ENCODE measurements around the gene SUPT6H. TPM values are rescaled to one million over a fixed set of nuclear protein-coding genes. Genes with fewer than 3 reads are reported as not detected.

The SUPT6H gene
- total and polyA plus RNA-seq, 9 of the 15 experiments (the other 6 are each of a cell fraction or from before 2014, with no cell fraction given) = 1.7 to 77.7 (median 49.2) TPM

GRCh38 chr17:28646039-28646754, 15.8 kb upstream of the SUPT6H start (continued):
- peak; percentile 74; the same call in 1 of the 2 replicates for TF ChIP-seq CUX1 (CRISPR knock-in tag; IDR thresholded peaks at IDR 0.05)
- TF ChIP-seq ZNF280B (CRISPR knock-in tag; IDR thresholded peaks at IDR 0.05) = 0 out of 2 replicates have a peak, but pooled peaks have one; percentile 18
- peak; percentile 57; the same call in 1 of the 2 replicates for TF ChIP-seq NCOA1 (IDR thresholded peaks at IDR 0.05; ENCODE audit: low read depth)
- 0 out of 2 replicates have a peak, but pooled peaks have one; percentile 38 for TF ChIP-seq ELF4 (CRISPR knock-in tag; IDR thresholded peaks at IDR 0.05)
- peak; percentile 73 to 79; a peak in 3 of 4 replicates for TF ChIP-seq KDM1A (IDR thresholded peaks at IDR 0.05)
- peak; percentile 58 for TF ChIP-seq IRF9 (tag; IDR thresholded peaks at IDR 0.05)
- TF ChIP-seq FIP1L1 (IDR thresholded peaks at IDR 0.05; ENCODE audit: low read depth, low read length, poor library complexity, severe bottlenecking) = no peak
- peak; percentile 74; the same call in 1 of the 2 replicates for TF ChIP-seq SMARCA4 (IDR thresholded peaks at IDR 0.05)
- peak; percentile 79; the same call in 1 of the 2 replicates for TF ChIP-seq ZNF76 (CRISPR knock-in tag; IDR thresholded peaks at IDR 0.05; ENCODE audit: borderline replicate concordance)
- no peak for TF ChIP-seq MITF (IDR thresholded peaks at IDR 0.05)
- TF ChIP-seq ARID2 (IDR thresholded peaks at IDR 0.05) = no peak
- peak; percentile 68; the same call in 1 of the 2 replicates for TF ChIP-seq PTRF (tag; IDR thresholded peaks at IDR 0.05)
- peak; percentile 63; the same call in 1 of the 2 replicates for TF ChIP-seq ZNF644 (tag; IDR thresholded peaks at IDR 0.05; ENCODE audit: low read depth)
- TF ChIP-seq MTA3 (IDR thresholded peaks at IDR 0.05; ENCODE audit: borderline replicate concordance) = peak; percentile 69; the same call in 1 of the 2 replicates
- peak in 1 of 2 experiments; percentile 91; a peak in 2 of 4 replicates for TF ChIP-seq RCOR1 (IDR thresholded peaks at IDR 0.05; ENCODE audit: borderline replicate concordance in 1 of 2, low read depth in 2 of 2, low read length in 2 of 2)

Data from K562 (cell line).